HCT116 (cell line): Measurements from ENCODE around the gene MDH2. TPM values are rescaled to one million over a fixed set of nuclear protein-coding genes. Genes with fewer than 3 reads are reported as not detected.
"Not testable (repeated sequence)": the region's sequence is repeated elsewhere in the genome, so short reads cannot be mapped to it uniquely, and the experiment has no call there.

Experiments used
- ATAC-seq: fragments of 200-7000 bp; cut with Tn5 transposase; 2 replicates; pipeline ENCODE4 v1.9.1; 2020; ENCODE audit warnings: mild to moderate bottlenecking, moderate library complexity
- BruUV-seq: library from RNA; stranded (reverse); fragments of 400-500 nt; replicated peaks from 2 replicates; lab custom pipeline; 2021; lab: Mats Ljungman, UMichigan
- CTCF ChIA-PET: fragments of 300-600 bp; sonication (Branson Sonifier 250); formaldehyde crosslinking; loops from one replicate; lab custom pipeline; 2021; ENCODE audit warnings: antibody characterized with exemption; lab: Charles Lee
- POLR2A ChIA-PET: fragments of 300-600, 350-600 bp; sonication (Branson Sonifier 250); formaldehyde crosslinking; loops from one replicate; lab custom pipeline; 2021; ENCODE audit warnings: antibody characterized with exemption; lab: Charles Lee
- RAD21 ChIA-PET, 2 experiments: fragments of 300-600 bp; sonication (Branson Sonifier 250); formaldehyde crosslinking; loops; one replicate each; lab custom pipeline; 2023; ENCODE audit warnings: low total read pairs in 2 of 2; ENCODE audit not compliant: uncharacterized antibody in 2 of 2, unreplicated experiment in 2 of 2, low non-redundant PET in 1 of 2; lab: Charles Lee
- DNase-seq: peaks from one replicate; pipeline ENCODE4 v3.0.0-alpha.2; 2010; ENCODE audit warnings: low read depth, low spot score
- H2AFZ ChIP-seq: fragments of 200-600 bp; shearing (Covaris generic), sonication (generic); 2 replicates; pipeline ENCODE4 v1.6.1; 2017; ENCODE audit warnings: low read depth, mixed run types, mixed read lengths, antibody characterized with exemption, low read length; ENCODE audit not compliant: poor library complexity, severe bottlenecking
- H3K27ac ChIP-seq: 2 replicates; pipeline ENCODE4 v1.5.1; 2012; ENCODE audit warnings: low read depth, low read length
- H3K27me3 ChIP-seq: fragments of 200-600 bp; sonication (generic); 2 replicates; pipeline ENCODE4 v1.6.1; 2016; ENCODE audit warnings: mixed run types, low read length, mixed read lengths; ENCODE audit not compliant: insufficient read depth
- H3K36me3 ChIP-seq, 2 experiments: fragments of 200-500 bp in 1 of 2; fragments of 200-600 bp in 1 of 2; sonication (Bioruptor generic) in 1 of 2; sonication (generic) in 1 of 2; 2 replicates each; pipeline versions ENCODE4 v1.5.1 to v1.6.1; 2014 to 2016; ENCODE audit warnings: low read length in 2 of 2, inconsistent platforms in 1 of 2, mixed read lengths in 1 of 2, mixed run types in 1 of 2; ENCODE audit not compliant: insufficient read depth in 2 of 2, control insufficient read depth in 1 of 2
- H3K4me1 ChIP-seq, 2 experiments: fragments of 200-600 bp in 1 of 2; sonication (generic) in 1 of 2; 2 replicates each; pipeline versions ENCODE4 v1.5.1 to v1.6.1; 2012 to 2017; ENCODE audit warnings: low read length in 2 of 2, inconsistent platforms in 1 of 2, mild to moderate bottlenecking in 1 of 2, mixed read lengths in 1 of 2, mixed run types in 1 of 2, moderate library complexity in 1 of 2; ENCODE audit not compliant: insufficient read depth in 2 of 2, control insufficient read depth in 1 of 2
- H3K4me2 ChIP-seq: fragments of 200-600 bp; sonication (generic); 2 replicates; pipeline ENCODE4 v1.6.1; 2017; ENCODE audit warnings: mixed run types, low read length, mixed read lengths
- H3K4me3 ChIP-seq, 2 experiments: fragments of 200-600 bp in 1 of 2; sonication (generic) in 1 of 2; replicated peaks in 1 of 2; 2 replicates each; pipeline ENCODE4 v1.5.1; 2011 to 2016; ENCODE audit warnings: low read length in 2 of 2, control low read depth in 1 of 2, low read depth in 1 of 2, mild to moderate bottlenecking in 1 of 2, mixed read lengths in 1 of 2, mixed run types in 1 of 2
- H3K79me2 ChIP-seq: fragments of 200-600 bp; sonication (generic); 2 replicates; pipeline ENCODE4 v1.6.1; 2017; ENCODE audit warnings: mild to moderate bottlenecking, mixed run types, low read length, moderate library complexity, mixed read lengths; ENCODE audit not compliant: insufficient read depth
- H3K9ac ChIP-seq: fragments of 200-600 bp; sonication (generic); 2 replicates; pipeline ENCODE4 v1.6.1; 2016; ENCODE audit warnings: low read length, mixed read lengths
- H3K9me2 ChIP-seq: fragments of 200-600 bp; sonication (generic), shearing (Covaris generic); 2 replicates; pipeline ENCODE4 v1.6.1; 2017; ENCODE audit warnings: mixed run types, mild to moderate bottlenecking, moderate library complexity; ENCODE audit not compliant: insufficient read depth
- H3K9me3 ChIP-seq, 2 experiments: fragments of 200-500 bp in 1 of 2; fragments of 200-600 bp in 1 of 2; sonication (Bioruptor generic) in 1 of 2; sonication (generic) in 1 of 2; 2 replicates each; pipeline ENCODE4 v1.6.1; 2014 to 2017; ENCODE audit warnings: low read length in 2 of 2, mixed read lengths in 2 of 2, inconsistent platforms in 1 of 2, low read depth in 1 of 2, mild to moderate bottlenecking in 1 of 2, mixed run types in 1 of 2, moderate library complexity in 1 of 2; ENCODE audit not compliant: control insufficient read depth in 1 of 2, insufficient read depth in 1 of 2
- H4K20me1 ChIP-seq: fragments of 200-600 bp; sonication (generic), shearing (Covaris generic); 2 replicates; pipeline ENCODE4 v1.6.1; 2017; ENCODE audit warnings: mixed run types, mild to moderate bottlenecking, moderate library complexity; ENCODE audit not compliant: insufficient read depth
- ELF1 ChIP-seq: IDR thresholded peaks from 2 replicates; pipeline ENCODE4 v1.6.1; 2012; ENCODE audit warnings: low read depth, borderline replicate concordance
- EZH2 ChIP-seq: fragments of 200-600 bp; sonication (generic); IDR thresholded peaks from 2 replicates; pipeline ENCODE4 v1.6.1; 2017; ENCODE audit warnings: antibody characterized with exemption, mixed run types
- EZH2phosphoT487 ChIP-seq: fragments of 200-600 bp; IDR thresholded peaks from 2 replicates; pipeline ENCODE4 v1.6.1; 2018; ENCODE audit warnings: antibody characterized with exemption, borderline replicate concordance
- FOSL1 ChIP-seq: IDR thresholded peaks from 2 replicates; pipeline ENCODE4 v1.6.1; 2012; ENCODE audit warnings: low read depth
- JUND ChIP-seq: IDR thresholded peaks from 2 replicates; pipeline ENCODE4 v1.6.1; 2012
- POLR2AphosphoS5 ChIP-seq: IDR thresholded peaks from 2 replicates; pipeline ENCODE4 v1.6.1; 2011; ENCODE audit warnings: mild to moderate bottlenecking, low read depth, low read length, moderate library complexity
- SRF ChIP-seq: IDR thresholded peaks from 2 replicates; pipeline ENCODE4 v1.6.1; 2012; ENCODE audit warnings: low read depth
- YY1 ChIP-seq: IDR thresholded peaks from 2 replicates; pipeline ENCODE4 v1.6.1; 2011; ENCODE audit warnings: low read length, low read depth, moderate library complexity, mild to moderate bottlenecking; ENCODE audit not compliant: insufficient replicate concordance; ENCODE audit errors: extremely low read depth
- intact Hi-C: fragments of 100-400 bp; cut with micrococcal nuclease; formaldehyde crosslinking; loops from 2 replicates; pipeline ENCODE4 v1.10.0; 2022
- total RNA-seq: library from RNA; stranded (reverse); gene quantifications from one replicate; pipeline ENCODE4 v1.2.1, GENCODE V29; 2021; ENCODE audit not compliant: unreplicated experiment
- TF ChIP-seq, protein P1 (sequence below): IDR thresholded peaks from 2 replicates; pipeline ENCODE4 v1.6.1; 2012; ENCODE audit warnings: low read depth
- TF ChIP-seq, protein P2 (sequence below): IDR thresholded peaks from 2 replicates; pipeline ENCODE4 v1.6.1; 2012

MDH2 gene
- total RNA-seq, 1 experiment from 2014 or later = 357 TPM

DNA sequence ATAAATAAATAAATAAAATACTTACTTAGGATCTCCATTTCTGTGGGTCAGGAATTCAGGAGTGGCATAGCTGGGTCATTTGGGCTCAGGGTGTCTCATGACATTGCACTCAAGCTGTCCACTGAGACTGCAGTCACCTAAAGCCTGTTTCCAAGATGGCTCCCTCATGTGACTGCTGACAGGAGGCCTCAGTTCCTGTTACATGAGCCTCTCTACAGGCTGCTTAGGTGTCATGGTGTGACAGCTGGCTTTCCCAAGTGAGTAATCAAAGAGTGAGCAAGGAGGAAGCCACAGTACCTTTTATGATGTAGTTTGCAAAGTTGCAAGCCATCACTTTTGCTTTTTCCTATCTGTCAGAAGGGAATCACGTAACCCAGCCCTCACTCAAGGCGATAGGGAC, 55.9 kb downstream of the MDH2 start:
- H3K9me3 ChIP-seq, H3K79me2 ChIP-seq, intact Hi-C loops, RAD21 ChIA-PET, H3K9me2 ChIP-seq, POLR2A ChIA-PET, H4K20me1 ChIP-seq, H3K27ac ChIP-seq, H3K27me3 ChIP-seq, H3K9ac ChIP-seq, H3K4me2 ChIP-seq, DNase-seq, H3K36me3 ChIP-seq, BruUV-seq, H3K4me3 ChIP-seq, H2AFZ ChIP-seq, CTCF ChIA-PET: not testable (repeated sequence)
- H3K4me1 ChIP-seq = peaks cover 0 to 12% of the 10 kb centered on the region in 2 experiments; a peak in 1 of 4 replicates
- peak; percentile 58; the same call in 1 of the 2 replicates for ATAC-seq

DNA sequence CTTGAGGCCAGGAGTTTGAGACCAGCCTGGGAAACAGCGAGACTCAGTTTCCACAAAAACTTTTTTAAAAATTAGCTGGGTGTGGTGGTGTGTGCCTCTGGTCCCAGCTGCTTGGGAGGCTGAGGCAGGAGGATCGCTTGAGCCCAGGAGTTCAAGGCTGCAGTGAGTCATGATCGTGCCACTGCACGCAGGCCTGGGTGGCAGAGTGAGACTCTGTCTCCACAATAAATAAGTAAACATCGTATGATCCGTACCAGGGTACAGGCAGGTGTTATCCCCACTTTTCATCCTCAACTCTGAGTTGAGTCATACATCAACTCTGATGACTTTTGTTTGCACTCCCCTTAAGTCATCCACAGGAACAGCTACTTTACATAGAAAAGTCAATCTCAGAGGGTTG, 58.2 kb downstream of the MDH2 start:
- ATAC-seq, CTCF ChIA-PET, DNase-seq: not testable (repeated sequence)

DNA sequence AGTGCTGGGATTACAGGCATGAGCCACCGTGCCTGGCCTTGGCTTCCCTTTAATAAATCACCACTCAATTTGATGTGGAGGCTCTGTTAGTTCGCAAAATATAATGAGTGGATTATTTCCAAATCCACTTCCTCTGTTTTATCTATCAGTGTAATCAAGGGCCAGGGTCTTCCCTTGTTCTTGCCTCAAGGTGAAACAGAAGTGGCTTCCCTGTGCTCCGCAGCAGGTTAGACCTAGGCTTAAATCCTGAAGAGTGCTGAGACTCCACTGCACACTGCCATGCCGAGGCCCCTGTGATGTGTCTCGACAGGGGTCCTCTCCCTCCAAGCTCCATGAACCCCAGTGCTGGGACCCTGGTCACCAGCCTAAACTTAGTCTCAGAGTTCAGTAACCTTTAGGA, 59.0 kb downstream of the MDH2 start:
- ChIA-PET CTCF (no interaction called here), POLR2A (no interaction called here), RAD21 (no interaction called here)
- no TSS peak for BruUV-seq
- Histone ChIP-seq H3K4me1 (peaks cover 0 to 8% of the 10 kb centered on the region in 2 experiments; a peak in 1 of 4 replicates), H3K9ac (no peak overlapping the region), H3K27me3 (no peaks in the 10 kb centered on the region), H3K4me2 (no peak overlapping the region), H3K4me3 (no peak overlapping the region), H3K9me2 (no peaks in the 10 kb centered on the region), H3K9me3 (no peaks in the 10 kb centered on the region), H3K79me2 (no peaks in the 10 kb centered on the region), H3K36me3 (no peaks in the 10 kb centered on the region), H3K27ac (no peak overlapping the region), H4K20me1 (no peaks in the 10 kb centered on the region), H2AFZ (no peak overlapping the region)
- intact Hi-C loops = no loop called here
- ATAC-seq (no peak), DNase-seq (no peak)
- TF ChIP-seq, protein P1, sequence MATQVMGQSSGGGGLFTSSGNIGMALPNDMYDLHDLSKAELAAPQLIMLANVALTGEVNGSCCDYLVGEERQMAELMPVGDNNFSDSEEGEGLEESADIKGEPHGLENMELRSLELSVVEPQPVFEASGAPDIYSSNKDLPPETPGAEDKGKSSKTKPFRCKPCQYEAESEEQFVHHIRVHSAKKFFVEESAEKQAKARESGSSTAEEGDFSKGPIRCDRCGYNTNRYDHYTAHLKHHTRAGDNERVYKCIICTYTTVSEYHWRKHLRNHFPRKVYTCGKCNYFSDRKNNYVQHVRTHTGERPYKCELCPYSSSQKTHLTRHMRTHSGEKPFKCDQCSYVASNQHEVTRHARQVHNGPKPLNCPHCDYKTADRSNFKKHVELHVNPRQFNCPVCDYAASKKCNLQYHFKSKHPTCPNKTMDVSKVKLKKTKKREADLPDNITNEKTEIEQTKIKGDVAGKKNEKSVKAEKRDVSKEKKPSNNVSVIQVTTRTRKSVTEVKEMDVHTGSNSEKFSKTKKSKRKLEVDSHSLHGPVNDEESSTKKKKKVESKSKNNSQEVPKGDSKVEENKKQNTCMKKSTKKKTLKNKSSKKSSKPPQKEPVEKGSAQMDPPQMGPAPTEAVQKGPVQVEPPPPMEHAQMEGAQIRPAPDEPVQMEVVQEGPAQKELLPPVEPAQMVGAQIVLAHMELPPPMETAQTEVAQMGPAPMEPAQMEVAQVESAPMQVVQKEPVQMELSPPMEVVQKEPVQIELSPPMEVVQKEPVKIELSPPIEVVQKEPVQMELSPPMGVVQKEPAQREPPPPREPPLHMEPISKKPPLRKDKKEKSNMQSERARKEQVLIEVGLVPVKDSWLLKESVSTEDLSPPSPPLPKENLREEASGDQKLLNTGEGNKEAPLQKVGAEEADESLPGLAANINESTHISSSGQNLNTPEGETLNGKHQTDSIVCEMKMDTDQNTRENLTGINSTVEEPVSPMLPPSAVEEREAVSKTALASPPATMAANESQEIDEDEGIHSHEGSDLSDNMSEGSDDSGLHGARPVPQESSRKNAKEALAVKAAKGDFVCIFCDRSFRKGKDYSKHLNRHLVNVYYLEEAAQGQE = no peak
- TF ChIP-seq JUND = no peak
- TF ChIP-seq ELF1 = no peak
- TF ChIP-seq POLR2AphosphoS5 = no peak
- TF ChIP-seq, protein P2, sequence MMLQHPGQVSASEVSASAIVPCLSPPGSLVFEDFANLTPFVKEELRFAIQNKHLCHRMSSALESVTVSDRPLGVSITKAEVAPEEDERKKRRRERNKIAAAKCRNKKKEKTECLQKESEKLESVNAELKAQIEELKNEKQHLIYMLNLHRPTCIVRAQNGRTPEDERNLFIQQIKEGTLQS = no peak
- no peak for TF ChIP-seq EZH2phosphoT487
- TF ChIP-seq FOSL1 = no peak
- TF ChIP-seq EZH2 = no peak
- no peak for TF ChIP-seq SRF
- TF ChIP-seq YY1 = no peak

More for the DNA sequence above, 58.2 kb downstream of the MDH2 start:
- H2AFZ ChIP-seq, H4K20me1 ChIP-seq, H3K4me2 ChIP-seq, H3K27ac ChIP-seq, H3K79me2 ChIP-seq, H3K4me3 ChIP-seq, H3K9me3 ChIP-seq, RAD21 ChIA-PET, H3K9me2 ChIP-seq, BruUV-seq, intact Hi-C loops, POLR2A ChIA-PET, H3K9ac ChIP-seq, H3K36me3 ChIP-seq, H3K27me3 ChIP-seq: not testable (repeated sequence)
- H3K4me1 ChIP-seq = peaks cover 0 to 12% of the 10 kb centered on the region in 2 experiments; a peak in 1 of 4 replicates
